Fibroblast of mammary gland (primary cell): ENCODE data around the gene CCT3.
"Not testable (repeated sequence)": the region's sequence is repeated elsewhere in the genome, so short reads cannot be mapped to it uniquely, and the experiment has no call there.

ENCODE experiments used
- DNase-seq: peaks from one replicate; pipeline ENCODE4 v3.0.0-alpha.2; 2010; ENCODE audit warnings: low read depth
- H3K4me3 ChIP-seq: 2 replicates; pipeline ENCODE4 v1.5.1; 2011; ENCODE audit warnings: low read depth, mild to moderate bottlenecking, low read length, moderate library complexity; ENCODE audit not compliant: control insufficient read depth
- TF ChIP-seq, protein P1 (sequence below): conservative IDR thresholded peaks from 2 replicates; pipeline ENCODE4 v1.5.1; 2011; ENCODE audit warnings: low read depth, low read length, inconsistent platforms; ENCODE audit not compliant: control insufficient read depth, insufficient read depth

CCT3 gene

DNA sequence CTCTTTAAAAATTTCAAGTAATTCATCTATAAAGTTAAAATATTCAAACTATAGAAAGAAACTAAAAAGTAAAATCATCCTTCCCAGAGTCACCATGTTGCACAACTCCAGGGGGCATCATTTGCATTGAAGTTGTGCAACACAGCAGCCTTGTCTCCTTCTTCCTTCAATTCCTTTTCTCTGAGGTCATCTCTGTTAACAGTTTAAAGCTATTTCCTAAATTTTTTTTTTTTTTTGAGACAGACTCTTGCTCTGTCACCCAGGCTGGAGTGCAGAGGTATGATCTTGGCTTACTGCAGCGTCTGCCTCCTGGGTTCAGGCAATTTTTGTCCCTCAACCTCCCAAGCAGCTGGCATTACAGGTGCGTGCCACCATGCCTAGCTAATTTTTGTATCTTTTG, 38.1 kb upstream of the CCT3 start:
- H3K4me3 ChIP-seq: no peak overlapping the region
- DNase-seq: peak; percentile 64
- TF ChIP-seq, protein P1, sequence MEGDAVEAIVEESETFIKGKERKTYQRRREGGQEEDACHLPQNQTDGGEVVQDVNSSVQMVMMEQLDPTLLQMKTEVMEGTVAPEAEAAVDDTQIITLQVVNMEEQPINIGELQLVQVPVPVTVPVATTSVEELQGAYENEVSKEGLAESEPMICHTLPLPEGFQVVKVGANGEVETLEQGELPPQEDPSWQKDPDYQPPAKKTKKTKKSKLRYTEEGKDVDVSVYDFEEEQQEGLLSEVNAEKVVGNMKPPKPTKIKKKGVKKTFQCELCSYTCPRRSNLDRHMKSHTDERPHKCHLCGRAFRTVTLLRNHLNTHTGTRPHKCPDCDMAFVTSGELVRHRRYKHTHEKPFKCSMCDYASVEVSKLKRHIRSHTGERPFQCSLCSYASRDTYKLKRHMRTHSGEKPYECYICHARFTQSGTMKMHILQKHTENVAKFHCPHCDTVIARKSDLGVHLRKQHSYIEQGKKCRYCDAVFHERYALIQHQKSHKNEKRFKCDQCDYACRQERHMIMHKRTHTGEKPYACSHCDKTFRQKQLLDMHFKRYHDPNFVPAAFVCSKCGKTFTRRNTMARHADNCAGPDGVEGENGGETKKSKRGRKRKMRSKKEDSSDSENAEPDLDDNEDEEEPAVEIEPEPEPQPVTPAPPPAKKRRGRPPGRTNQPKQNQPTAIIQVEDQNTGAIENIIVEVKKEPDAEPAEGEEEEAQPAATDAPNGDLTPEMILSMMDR: peak; percentile 22

- no peak for DNase-seq
- H3K4me3 ChIP-seq: no peak overlapping the region
- TF ChIP-seq, protein P1: no peak
Measured at GRCh38 chr1:156373546-156373945, 35.5 kb upstream of the CCT3 start.

- DNase-seq: no peak
- TF ChIP-seq, protein P1: no peak
- no peak overlapping the region for H3K4me3 ChIP-seq
Measured at GRCh38 chr1:156372876-156373275, 34.8 kb upstream of the CCT3 start.

- no peak for DNase-seq
- H3K4me3 ChIP-seq: no peak overlapping the region
- TF ChIP-seq, protein P1: no peak
Measured at GRCh38 chr1:156372265-156372586, 34.1 kb upstream of the CCT3 start.

- H3K4me3 ChIP-seq: no peak overlapping the region
- DNase-seq: peak; percentile 84
- TF ChIP-seq, protein P1: no peak
Measured at GRCh38 chr1:156371553-156372264, 33.6 kb upstream of the CCT3 start.

- not testable (repeated sequence) for DNase-seq, H3K4me3 ChIP-seq
Measured at GRCh38 chr1:156369685-156370286, 31.7 kb upstream of the CCT3 start.

- DNase-seq: no peak
- TF ChIP-seq, protein P1: no peak
- peak within 1 kb of the TSS; percentile 0 for H3K4me3 ChIP-seq
Measured at GRCh38 chr1:156368889-156369684, 31.0 kb upstream of the CCT3 start, which contains the start of gene RHBG. Gene RHBG, plus strand, starts transcription at chr1:156369211. Its CDS starts 39 bp downstream, at chr1:156369250.
